DND-41 (cell line): ENCODE measurements around the gene NR2F6.

Experiments
- EZH2 ChIP-seq: IDR thresholded peaks from 3 replicates; pipeline ENCODE4 v1.6.1; 2012; ENCODE audit warnings: borderline replicate concordance, low read depth, mild to moderate bottlenecking, moderate library complexity, low read length, inconsistent platforms; ENCODE audit not compliant: severe bottlenecking
- TF ChIP-seq, protein P1 (sequence below): IDR thresholded peaks from 2 replicates; pipeline ENCODE4 v1.5.1; 2012; ENCODE audit warnings: borderline replicate concordance, low read length, moderate library complexity, mild to moderate bottlenecking; ENCODE audit not compliant: poor library complexity, severe bottlenecking; ENCODE audit errors: extremely low read depth

GRCh38 chr19:17215127-17215971 is 30.4 kb downstream of the NR2F6 start, which contains the start of gene USE1:
- TF ChIP-seq, protein P1, sequence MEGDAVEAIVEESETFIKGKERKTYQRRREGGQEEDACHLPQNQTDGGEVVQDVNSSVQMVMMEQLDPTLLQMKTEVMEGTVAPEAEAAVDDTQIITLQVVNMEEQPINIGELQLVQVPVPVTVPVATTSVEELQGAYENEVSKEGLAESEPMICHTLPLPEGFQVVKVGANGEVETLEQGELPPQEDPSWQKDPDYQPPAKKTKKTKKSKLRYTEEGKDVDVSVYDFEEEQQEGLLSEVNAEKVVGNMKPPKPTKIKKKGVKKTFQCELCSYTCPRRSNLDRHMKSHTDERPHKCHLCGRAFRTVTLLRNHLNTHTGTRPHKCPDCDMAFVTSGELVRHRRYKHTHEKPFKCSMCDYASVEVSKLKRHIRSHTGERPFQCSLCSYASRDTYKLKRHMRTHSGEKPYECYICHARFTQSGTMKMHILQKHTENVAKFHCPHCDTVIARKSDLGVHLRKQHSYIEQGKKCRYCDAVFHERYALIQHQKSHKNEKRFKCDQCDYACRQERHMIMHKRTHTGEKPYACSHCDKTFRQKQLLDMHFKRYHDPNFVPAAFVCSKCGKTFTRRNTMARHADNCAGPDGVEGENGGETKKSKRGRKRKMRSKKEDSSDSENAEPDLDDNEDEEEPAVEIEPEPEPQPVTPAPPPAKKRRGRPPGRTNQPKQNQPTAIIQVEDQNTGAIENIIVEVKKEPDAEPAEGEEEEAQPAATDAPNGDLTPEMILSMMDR = no peak
- no peak for TF ChIP-seq EZH2
